Measurements from ENCODE around the gene FNDC3B.

DNA sequence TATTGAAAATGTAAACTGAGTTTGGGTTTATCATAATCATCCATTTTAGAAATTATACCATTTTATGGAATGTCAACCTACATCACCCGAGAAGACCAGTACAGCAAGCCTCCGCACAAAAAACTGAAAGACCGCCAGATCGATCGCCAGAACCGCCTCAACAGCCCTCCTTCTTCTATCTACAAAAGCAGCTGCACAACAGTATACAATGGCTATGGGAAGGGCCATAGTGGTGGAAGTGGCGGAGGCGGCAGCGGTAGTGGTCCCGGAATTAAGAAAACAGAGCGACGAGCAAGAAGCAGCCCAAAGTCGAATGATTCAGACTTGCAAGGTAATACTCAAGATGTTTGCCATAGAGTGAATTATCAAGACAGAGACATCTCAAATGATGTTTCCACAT, 211.8 kb downstream of the FNDC3B start:
- TF ChIP-seq, protein P1, sequence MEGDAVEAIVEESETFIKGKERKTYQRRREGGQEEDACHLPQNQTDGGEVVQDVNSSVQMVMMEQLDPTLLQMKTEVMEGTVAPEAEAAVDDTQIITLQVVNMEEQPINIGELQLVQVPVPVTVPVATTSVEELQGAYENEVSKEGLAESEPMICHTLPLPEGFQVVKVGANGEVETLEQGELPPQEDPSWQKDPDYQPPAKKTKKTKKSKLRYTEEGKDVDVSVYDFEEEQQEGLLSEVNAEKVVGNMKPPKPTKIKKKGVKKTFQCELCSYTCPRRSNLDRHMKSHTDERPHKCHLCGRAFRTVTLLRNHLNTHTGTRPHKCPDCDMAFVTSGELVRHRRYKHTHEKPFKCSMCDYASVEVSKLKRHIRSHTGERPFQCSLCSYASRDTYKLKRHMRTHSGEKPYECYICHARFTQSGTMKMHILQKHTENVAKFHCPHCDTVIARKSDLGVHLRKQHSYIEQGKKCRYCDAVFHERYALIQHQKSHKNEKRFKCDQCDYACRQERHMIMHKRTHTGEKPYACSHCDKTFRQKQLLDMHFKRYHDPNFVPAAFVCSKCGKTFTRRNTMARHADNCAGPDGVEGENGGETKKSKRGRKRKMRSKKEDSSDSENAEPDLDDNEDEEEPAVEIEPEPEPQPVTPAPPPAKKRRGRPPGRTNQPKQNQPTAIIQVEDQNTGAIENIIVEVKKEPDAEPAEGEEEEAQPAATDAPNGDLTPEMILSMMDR (IDR thresholded peaks at IDR 0.05), result no peak
- no peak for TF ChIP-seq EZH2 (IDR thresholded peaks at IDR 0.05; ENCODE audit: borderline replicate concordance, insufficient read depth, low read depth, low read length, poor library complexity, severe bottlenecking)

Data from B cell (primary cell).